Measurements from ENCODE around the gene SLC47A2.

DNA sequence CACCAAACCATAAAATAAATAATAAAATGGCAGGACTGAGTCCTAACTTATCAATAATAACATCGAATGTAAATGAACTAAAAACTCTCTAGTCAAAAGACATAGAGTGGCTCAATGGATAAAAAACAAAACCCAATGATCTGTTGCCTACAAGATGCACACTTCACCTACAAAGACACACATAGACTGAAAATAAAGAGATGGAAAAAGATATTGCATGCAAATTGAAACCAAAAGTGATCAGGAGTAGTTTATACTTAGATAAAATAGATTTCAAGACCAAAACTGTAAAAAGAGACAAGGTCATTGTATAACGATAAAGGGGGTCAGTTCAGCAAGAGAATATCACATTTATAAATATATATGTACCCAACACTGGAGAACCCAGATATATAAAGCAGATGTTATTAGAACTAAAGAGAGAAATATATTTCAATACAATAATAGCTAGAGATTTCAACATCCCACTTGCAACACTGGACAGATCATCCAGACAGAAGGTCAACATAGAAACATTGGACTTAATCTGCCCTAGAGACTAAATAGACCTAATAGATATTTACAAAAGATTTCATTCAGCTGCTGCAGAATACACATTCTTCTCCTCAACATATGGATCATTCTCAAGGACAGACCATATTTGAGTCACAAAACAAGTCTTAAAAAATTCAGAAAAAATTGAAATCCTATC, 29.8 kb downstream of the SLC47A2 start:
- TF ChIP-seq, protein P1, sequence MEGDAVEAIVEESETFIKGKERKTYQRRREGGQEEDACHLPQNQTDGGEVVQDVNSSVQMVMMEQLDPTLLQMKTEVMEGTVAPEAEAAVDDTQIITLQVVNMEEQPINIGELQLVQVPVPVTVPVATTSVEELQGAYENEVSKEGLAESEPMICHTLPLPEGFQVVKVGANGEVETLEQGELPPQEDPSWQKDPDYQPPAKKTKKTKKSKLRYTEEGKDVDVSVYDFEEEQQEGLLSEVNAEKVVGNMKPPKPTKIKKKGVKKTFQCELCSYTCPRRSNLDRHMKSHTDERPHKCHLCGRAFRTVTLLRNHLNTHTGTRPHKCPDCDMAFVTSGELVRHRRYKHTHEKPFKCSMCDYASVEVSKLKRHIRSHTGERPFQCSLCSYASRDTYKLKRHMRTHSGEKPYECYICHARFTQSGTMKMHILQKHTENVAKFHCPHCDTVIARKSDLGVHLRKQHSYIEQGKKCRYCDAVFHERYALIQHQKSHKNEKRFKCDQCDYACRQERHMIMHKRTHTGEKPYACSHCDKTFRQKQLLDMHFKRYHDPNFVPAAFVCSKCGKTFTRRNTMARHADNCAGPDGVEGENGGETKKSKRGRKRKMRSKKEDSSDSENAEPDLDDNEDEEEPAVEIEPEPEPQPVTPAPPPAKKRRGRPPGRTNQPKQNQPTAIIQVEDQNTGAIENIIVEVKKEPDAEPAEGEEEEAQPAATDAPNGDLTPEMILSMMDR (conservative IDR thresholded peaks at IDR 0.05): no peak
- TF ChIP-seq EZH2 (IDR thresholded peaks at IDR 0.05; ENCODE audit: low read depth): no peak
